HEK293 (cell line): ENCODE data around the gene KIAA0825.

ENCODE experiments used
- OSR2 ChIP-seq: fragments of 450-650 bp; formaldehyde crosslinking; IDR thresholded peaks from 2 replicates; pipeline ENCODE4 v1.5.1; 2016; ENCODE audit warnings: missing biosample characterization, missing genetic modification characterization
- TCF7L2 ChIP-seq: IDR thresholded peaks from 2 replicates; pipeline ENCODE4 v1.6.1; 2011; ENCODE audit warnings: low read depth, mild to moderate bottlenecking, inconsistent platforms, low read length, moderate library complexity, borderline replicate concordance
- ZNF248 ChIP-seq: fragments of 450-650 bp; formaldehyde crosslinking; IDR thresholded peaks from 2 replicates; pipeline ENCODE4 v1.5.1; 2017; ENCODE audit warnings: missing biosample characterization, missing genetic modification characterization
- ZNF449 ChIP-seq: fragments of 450-650 bp; formaldehyde crosslinking; IDR thresholded peaks from 2 replicates; pipeline ENCODE4 v1.5.1; 2017; ENCODE audit warnings: missing biosample characterization, mild to moderate bottlenecking, missing genetic modification characterization, moderate library complexity
- ZNF707 ChIP-seq: fragments of 450-650 bp; formaldehyde crosslinking; IDR thresholded peaks from 2 replicates; pipeline ENCODE4 v1.5.1; 2016; ENCODE audit warnings: missing biosample characterization, missing genetic modification characterization
- ZNF777 ChIP-seq: fragments of 450-650 bp; formaldehyde crosslinking; IDR thresholded peaks from 2 replicates; pipeline ENCODE4 v1.5.1; 2017; ENCODE audit warnings: missing biosample characterization, missing genetic modification characterization, borderline replicate concordance
- TF ChIP-seq, protein P1 (sequence below): fragments of 450-650 bp; formaldehyde crosslinking; IDR thresholded peaks from 2 replicates; pipeline ENCODE4 v1.5.1; 2016; ENCODE audit warnings: missing biosample characterization, missing genetic modification characterization

DNA sequence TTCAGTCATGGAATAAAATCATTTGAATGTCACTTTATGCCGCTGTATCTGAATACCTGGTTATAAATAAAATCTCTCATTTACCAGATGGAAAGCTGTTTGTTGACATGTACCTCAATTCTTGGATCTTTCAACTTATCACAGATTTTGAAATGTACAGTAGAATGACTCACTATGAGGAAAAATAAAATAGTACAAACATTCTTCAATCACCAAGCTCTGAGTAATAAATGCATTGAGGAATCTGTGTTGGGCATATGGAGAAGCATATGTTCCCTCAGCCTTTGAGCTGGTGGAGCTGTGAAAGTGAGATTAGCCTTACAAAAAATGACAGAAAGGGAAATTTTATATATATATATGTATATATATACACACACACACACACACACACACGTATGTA, 175.4 kb downstream of the KIAA0825 start:
- no peak for TF ChIP-seq ZNF449 (tag by site-specific recombination)
- no peak for TF ChIP-seq ZNF777 (tag by site-specific recombination)
- TF ChIP-seq, protein P1, sequence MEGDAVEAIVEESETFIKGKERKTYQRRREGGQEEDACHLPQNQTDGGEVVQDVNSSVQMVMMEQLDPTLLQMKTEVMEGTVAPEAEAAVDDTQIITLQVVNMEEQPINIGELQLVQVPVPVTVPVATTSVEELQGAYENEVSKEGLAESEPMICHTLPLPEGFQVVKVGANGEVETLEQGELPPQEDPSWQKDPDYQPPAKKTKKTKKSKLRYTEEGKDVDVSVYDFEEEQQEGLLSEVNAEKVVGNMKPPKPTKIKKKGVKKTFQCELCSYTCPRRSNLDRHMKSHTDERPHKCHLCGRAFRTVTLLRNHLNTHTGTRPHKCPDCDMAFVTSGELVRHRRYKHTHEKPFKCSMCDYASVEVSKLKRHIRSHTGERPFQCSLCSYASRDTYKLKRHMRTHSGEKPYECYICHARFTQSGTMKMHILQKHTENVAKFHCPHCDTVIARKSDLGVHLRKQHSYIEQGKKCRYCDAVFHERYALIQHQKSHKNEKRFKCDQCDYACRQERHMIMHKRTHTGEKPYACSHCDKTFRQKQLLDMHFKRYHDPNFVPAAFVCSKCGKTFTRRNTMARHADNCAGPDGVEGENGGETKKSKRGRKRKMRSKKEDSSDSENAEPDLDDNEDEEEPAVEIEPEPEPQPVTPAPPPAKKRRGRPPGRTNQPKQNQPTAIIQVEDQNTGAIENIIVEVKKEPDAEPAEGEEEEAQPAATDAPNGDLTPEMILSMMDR (tag by site-specific recombination) = no peak
- no peak for TF ChIP-seq ZNF248 (tag by site-specific recombination)
- no peak for TF ChIP-seq TCF7L2
- TF ChIP-seq OSR2 (tag by site-specific recombination) = no peak
- TF ChIP-seq ZNF707 (tag by site-specific recombination) = no peak
